Measurements from ENCODE around the gene RILP.

Gene RILP

GRCh38 chr17:1648173-1648962 is 1.3 kb downstream of the RILP start:
- DNase-seq (ENCODE audit: low read depth in 1 of 2, low spot score in 1 of 2): no peak

- no peak for DNase-seq (ENCODE audit: low read depth in 1 of 2, low spot score in 1 of 2)
Measured at GRCh38 chr17:1647802-1648171, 1.9 kb downstream of the RILP start.

- DNase-seq (ENCODE audit: low read depth in 1 of 2, low spot score in 1 of 2): no peak
Measured at GRCh38 chr17:1646199-1646875, 3.3 kb downstream of the RILP start.

GRCh38 chr17:1645207-1646171 is 4.2 kb downstream of the RILP start, which contains the start of gene SCARF1:
Gene SCARF1, minus strand, starts transcription at chr17:1645732. Its CDS starts 35 bp downstream, at chr17:1645697.
- no peak for DNase-seq (ENCODE audit: low read depth in 1 of 2, low spot score in 1 of 2)

GRCh38 chr17:1644493-1645206 is 5.0 kb downstream of the RILP start:
- DNase-seq (ENCODE audit: low read depth in 1 of 2, low spot score in 1 of 2): no peak

GRCh38 chr17:1643999-1644492 is 5.6 kb downstream of the RILP start:
- no peak for DNase-seq (ENCODE audit: low read depth in 1 of 2, low spot score in 1 of 2)

- DNase-seq (ENCODE audit: low read depth in 1 of 2, low spot score in 1 of 2): peak in 1 of 2 donors; percentile 28
Measured at GRCh38 chr17:1643293-1643998, 6.2 kb downstream of the RILP start.

GRCh38 chr17:1641065-1641403 is 8.6 kb downstream of the RILP start:
- DNase-seq (ENCODE audit: low read depth in 1 of 2, low spot score in 1 of 2): no peak

GRCh38 chr17:1640329-1641064 is 9.2 kb downstream of the RILP start:
- DNase-seq (ENCODE audit: low read depth in 1 of 2, low spot score in 1 of 2): no peak

- DNase-seq (ENCODE audit: low read depth in 1 of 2, low spot score in 1 of 2): no peak
Measured at GRCh38 chr17:1639549-1640180, 10.0 kb downstream of the RILP start.

- DNase-seq (ENCODE audit: low read depth in 1 of 2, low spot score in 1 of 2): no peak
Measured at GRCh38 chr17:1638624-1639300, 10.9 kb downstream of the RILP start.

- no peak for DNase-seq (ENCODE audit: low read depth in 1 of 2, low spot score in 1 of 2)
Measured at GRCh38 chr17:1638171-1638590, 11.5 kb downstream of the RILP start.

- no peak for DNase-seq (ENCODE audit: low read depth in 1 of 2, low spot score in 1 of 2)
Measured at GRCh38 chr17:1636732-1637285, 12.9 kb downstream of the RILP start.

- no peak for DNase-seq (ENCODE audit: low read depth in 1 of 2, low spot score in 1 of 2)
Measured at GRCh38 chr17:1635675-1636465, 13.8 kb downstream of the RILP start.

GRCh38 chr17:1634841-1635650 is 14.6 kb downstream of the RILP start:
- DNase-seq (ENCODE audit: low read depth in 1 of 2, low spot score in 1 of 2): no peak

GRCh38 chr17:1630662-1631061 is 19.0 kb downstream of the RILP start:
- DNase-seq (ENCODE audit: low read depth in 1 of 2, low spot score in 1 of 2): no peak
